Calu3 (cell line): Measurements from ENCODE around the gene FRMD3. TPM values are rescaled to one million over a fixed set of nuclear protein-coding genes. Genes with fewer than 3 reads are reported as not detected.

Experiments used
- BruUV-seq: library from RNA; stranded (reverse); fragments of 400-500 nt; replicated peaks from 2 replicates; lab custom pipeline; 2021; lab: Mats Ljungman, UMichigan
- CTCF ChIA-PET: fragments of 300-600 bp; sonication (Branson Sonifier 250); formaldehyde crosslinking; loops from one replicate; lab custom pipeline; 2022; ENCODE audit warnings: antibody characterized with exemption; lab: Charles Lee
- DNase-seq: peaks from one replicate; pipeline ENCODE4 v3.0.0; 2022
- H3K27ac Mint-ChIP-seq: one replicate; pipeline ENCODE4 v1.8.0; 2022; ENCODE audit warnings: mixed read lengths; ENCODE audit not compliant: unreplicated experiment
- H3K27me3 Mint-ChIP-seq: one replicate; pipeline ENCODE4 v1.8.0; 2022; ENCODE audit warnings: mixed read lengths; ENCODE audit not compliant: unreplicated experiment
- H3K36me3 Mint-ChIP-seq: one replicate; pipeline ENCODE4 v1.8.0; 2022; ENCODE audit warnings: mild to moderate bottlenecking, moderate library complexity, mixed read lengths; ENCODE audit not compliant: insufficient read depth, unreplicated experiment
- H3K4me1 Mint-ChIP-seq: one replicate; pipeline ENCODE4 v1.8.0; 2022; ENCODE audit warnings: mild to moderate bottlenecking, low read depth, mixed read lengths; ENCODE audit not compliant: unreplicated experiment
- H3K4me3 Mint-ChIP-seq: one replicate; pipeline ENCODE4 v1.8.0; 2022; ENCODE audit warnings: mild to moderate bottlenecking, low read depth, moderate library complexity, mixed read lengths; ENCODE audit not compliant: unreplicated experiment
- H3K9me3 Mint-ChIP-seq: one replicate; pipeline ENCODE4 v1.8.0; 2022; ENCODE audit warnings: low read depth, mixed read lengths; ENCODE audit not compliant: unreplicated experiment
- intact Hi-C: fragments of 100-400 bp; cut with micrococcal nuclease; formaldehyde crosslinking; loops from one replicate; pipeline ENCODE4 v1.10.0; 2022; ENCODE audit not compliant: unreplicated experiment
- total RNA-seq: library from RNA; stranded (reverse); gene quantifications from 2 replicates; pipeline ENCODE4 v1.2.3, GENCODE V29; 2022
- TF ChIP-seq, protein P1 (sequence below): fragments of 200-600 bp; IDR thresholded peaks from one replicate; pipeline ENCODE4 v1.8.0; 2022; ENCODE audit warnings: antibody characterized with exemption; ENCODE audit not compliant: unreplicated experiment

The FRMD3 gene
- total RNA-seq, 1 experiment from 2014 or later = 0.38 TPM

DNA sequence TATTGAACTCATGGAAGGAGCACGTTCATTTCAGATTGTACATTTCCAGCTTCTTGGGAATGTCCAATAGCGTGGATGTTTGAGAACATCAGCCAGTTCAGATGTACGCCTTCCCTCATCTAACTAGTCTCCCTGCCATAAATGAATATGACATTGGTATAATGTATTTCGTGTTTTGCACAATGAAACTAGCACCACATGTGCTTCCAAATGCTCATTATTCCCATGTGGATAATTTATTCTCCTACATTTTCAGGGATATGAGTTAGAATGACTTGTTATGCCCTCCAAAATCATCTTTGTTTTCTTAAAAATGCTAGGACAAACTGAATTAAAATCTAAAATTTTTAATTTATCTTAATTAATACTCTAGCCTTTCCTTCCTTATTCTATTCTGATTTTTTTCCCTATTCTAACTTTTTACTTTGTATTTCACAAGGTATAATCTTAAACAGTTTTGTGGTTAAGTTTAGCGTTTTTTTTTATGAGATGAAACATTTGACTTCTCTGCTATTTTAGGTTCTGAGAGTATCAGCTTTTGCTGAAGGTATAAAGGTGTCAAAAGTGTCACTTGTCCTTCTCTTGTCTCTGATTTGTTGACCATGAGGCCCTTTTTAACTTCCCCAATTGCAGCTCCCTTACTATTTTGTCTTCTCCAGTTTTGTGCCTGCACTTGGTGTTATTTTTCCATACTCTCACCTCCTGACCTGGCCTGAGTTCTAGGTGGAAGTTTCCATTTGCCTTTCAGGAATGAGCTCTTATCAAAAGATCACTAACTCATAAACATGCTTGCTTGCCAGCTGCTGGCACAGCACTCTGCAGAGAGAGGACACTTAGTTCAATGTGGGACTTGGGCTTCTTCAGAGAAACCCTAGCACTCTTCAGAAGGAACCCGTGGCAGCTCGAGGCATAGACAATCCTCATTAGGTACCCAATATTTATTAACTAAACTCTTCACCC, 106.8 kb downstream of the FRMD3 start:
- intact Hi-C loops = no loop called here
- Mint-ChIP-seq H3K27ac (peak overlapping the region; percentile 52), H3K36me3 (peaks cover 4% of the 10 kb centered on the region), H3K27me3 (no peaks in the 10 kb centered on the region), H3K9me3 (no peaks in the 10 kb centered on the region), H3K4me3 (peak overlapping the region; percentile 44), H3K4me1 (peaks cover 14% of the 10 kb centered on the region)
- DNase-seq = peak; percentile 5
- BruUV-seq = no TSS peak
- TF ChIP-seq, protein P1, sequence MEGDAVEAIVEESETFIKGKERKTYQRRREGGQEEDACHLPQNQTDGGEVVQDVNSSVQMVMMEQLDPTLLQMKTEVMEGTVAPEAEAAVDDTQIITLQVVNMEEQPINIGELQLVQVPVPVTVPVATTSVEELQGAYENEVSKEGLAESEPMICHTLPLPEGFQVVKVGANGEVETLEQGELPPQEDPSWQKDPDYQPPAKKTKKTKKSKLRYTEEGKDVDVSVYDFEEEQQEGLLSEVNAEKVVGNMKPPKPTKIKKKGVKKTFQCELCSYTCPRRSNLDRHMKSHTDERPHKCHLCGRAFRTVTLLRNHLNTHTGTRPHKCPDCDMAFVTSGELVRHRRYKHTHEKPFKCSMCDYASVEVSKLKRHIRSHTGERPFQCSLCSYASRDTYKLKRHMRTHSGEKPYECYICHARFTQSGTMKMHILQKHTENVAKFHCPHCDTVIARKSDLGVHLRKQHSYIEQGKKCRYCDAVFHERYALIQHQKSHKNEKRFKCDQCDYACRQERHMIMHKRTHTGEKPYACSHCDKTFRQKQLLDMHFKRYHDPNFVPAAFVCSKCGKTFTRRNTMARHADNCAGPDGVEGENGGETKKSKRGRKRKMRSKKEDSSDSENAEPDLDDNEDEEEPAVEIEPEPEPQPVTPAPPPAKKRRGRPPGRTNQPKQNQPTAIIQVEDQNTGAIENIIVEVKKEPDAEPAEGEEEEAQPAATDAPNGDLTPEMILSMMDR = no peak
- CTCF ChIA-PET = interaction anchor here (1.0 kb wide), 1 partner anchor 97 kb away, joined by 3 read pairs; no protein-coding TSS in a partner anchor

DNA sequence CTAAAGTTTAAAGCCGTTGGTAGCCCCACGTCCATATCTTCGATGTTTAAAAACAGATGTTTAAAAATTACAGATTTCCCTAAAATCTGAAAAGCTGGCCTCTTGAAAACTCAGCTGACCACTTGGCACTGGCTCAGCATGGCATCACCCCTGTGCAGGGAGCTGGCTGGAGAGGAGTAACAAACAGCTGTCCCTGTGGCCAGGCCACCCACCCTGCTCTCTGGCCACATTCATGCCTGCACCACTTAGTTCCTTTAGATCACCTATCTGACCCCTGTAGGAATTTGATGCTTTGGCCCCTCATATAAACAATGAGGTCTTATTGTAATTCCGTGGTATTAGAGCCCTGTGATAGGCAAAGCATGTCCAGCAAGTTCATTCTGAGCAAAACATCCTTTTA, 107.5 kb downstream of the FRMD3 start:
- DNase-seq = no peak
- intact Hi-C loops = no loop called here
- Mint-ChIP-seq H3K27me3 (no peaks in the 10 kb centered on the region), H3K9me3 (no peaks in the 10 kb centered on the region), H3K4me1 (peaks cover 14% of the 10 kb centered on the region), H3K27ac (no peak overlapping the region), H3K36me3 (peaks cover 4% of the 10 kb centered on the region), H3K4me3 (no peak overlapping the region)
- TF ChIP-seq, protein P1 = no peak
- CTCF ChIA-PET = no interaction called here
- BruUV-seq = no TSS peak

DNA sequence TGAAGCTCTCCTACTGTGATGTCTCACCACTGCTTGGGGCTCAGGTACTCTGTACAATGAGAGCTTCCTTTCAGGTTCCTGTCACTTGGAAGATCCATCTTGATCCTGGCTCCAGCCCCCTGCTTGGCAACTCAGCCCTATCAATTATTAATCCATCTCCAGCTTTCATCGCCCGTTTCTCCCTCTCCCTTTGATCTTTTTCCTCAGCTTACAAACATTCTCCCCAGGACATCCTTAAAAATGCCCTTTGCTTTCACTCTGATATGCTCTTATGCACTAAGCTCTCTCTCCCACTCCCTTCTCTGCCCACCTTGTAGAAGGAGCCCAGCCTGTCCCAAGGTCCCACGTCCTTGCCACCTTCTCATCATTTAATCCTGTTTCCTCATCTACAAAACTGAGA, 109.0 kb downstream of the FRMD3 start:
- Mint-ChIP-seq H3K36me3 (peaks cover 4% of the 10 kb centered on the region), H3K9me3 (no peaks in the 10 kb centered on the region)
- BruUV-seq = no TSS peak

DNA sequence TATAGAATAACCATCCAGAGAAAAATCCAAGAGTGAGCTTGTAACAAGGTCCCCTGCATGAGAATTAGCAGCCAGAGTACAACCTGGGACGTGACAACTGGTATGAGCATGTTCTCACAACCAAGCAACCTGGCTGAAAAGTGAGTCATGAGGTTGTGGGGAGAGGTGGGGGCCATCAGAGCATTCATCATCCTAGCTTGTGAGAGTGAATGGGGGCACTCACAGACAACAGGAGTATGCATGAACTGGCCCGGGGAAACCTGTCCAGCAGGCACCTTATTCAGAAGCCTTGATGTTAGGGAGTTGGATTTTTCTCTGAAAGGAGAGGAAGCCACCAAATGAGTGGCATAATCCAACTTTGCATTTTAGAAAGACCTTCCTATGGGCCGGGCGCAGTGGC, 113.0 kb downstream of the FRMD3 start:
- H3K4me1 Mint-ChIP-seq = no peaks in the 10 kb centered on the region
- no peaks in the 10 kb centered on the region for H3K36me3 Mint-ChIP-seq
- BruUV-seq = no TSS peak
- intact Hi-C loops = no loop called here
- H3K27ac Mint-ChIP-seq = no peak overlapping the region
- CTCF ChIA-PET = no interaction called here
- no peak overlapping the region for H3K4me3 Mint-ChIP-seq
- DNase-seq = peak; percentile 1
- no peaks in the 10 kb centered on the region for H3K9me3 Mint-ChIP-seq
- H3K27me3 Mint-ChIP-seq = no peaks in the 10 kb centered on the region
- TF ChIP-seq, protein P1 = no peak

More for the DNA sequence above, 109.0 kb downstream of the FRMD3 start:
- CTCF ChIA-PET = interaction anchor here (0.6 kb wide), 1 partner anchor 208 kb away, joined by 3 read pairs; no protein-coding TSS in a partner anchor
- TF ChIP-seq, protein P1 = no peak
- Mint-ChIP-seq H3K27ac (no peak overlapping the region), H3K27me3 (no peaks in the 10 kb centered on the region), H3K4me1 (peaks cover 14% of the 10 kb centered on the region), H3K4me3 (no peak overlapping the region)
- no peak for DNase-seq
- intact Hi-C loops = no loop called here
